ENCODE data around the gene STIP1. TPM values are rescaled to one million over a fixed set of nuclear protein-coding genes. Genes with fewer than 3 reads are reported as not detected.

The STIP1 gene
- total RNA-seq, 4 donors from 2014 or later = 53.5 to 100 (median 72.6) TPM

- TF ChIP-seq CTCF (IDR thresholded peaks at IDR 0.05; ENCODE audit: low read depth) = no peak
Observed at GRCh38 chr11:64230985-64231365, 45.0 kb downstream of the STIP1 start.

GRCh38 chr11:64231546-64231945 lies 45.6 kb downstream of the STIP1 start:
- TF ChIP-seq CTCF (IDR thresholded peaks at IDR 0.05; ENCODE audit: low read depth) = no peak

- TF ChIP-seq CTCF (IDR thresholded peaks at IDR 0.05; ENCODE audit: low read depth) = no peak
Observed at GRCh38 chr11:64232182-64232966, 46.4 kb downstream of the STIP1 start.

- no peak for TF ChIP-seq CTCF (IDR thresholded peaks at IDR 0.05; ENCODE audit: low read depth)
Observed at GRCh38 chr11:64232967-64233315, 47.0 kb downstream of the STIP1 start.

- TF ChIP-seq CTCF (IDR thresholded peaks at IDR 0.05; ENCODE audit: low read depth) = no peak
Observed at GRCh38 chr11:64233913-64234586, 48.1 kb downstream of the STIP1 start, which contains the start of gene VEGFB. Gene VEGFB, plus strand, starts transcription at chr11:64234584. Its CDS starts 250 bp downstream, at chr11:64234834.

- TF ChIP-seq CTCF (IDR thresholded peaks at IDR 0.05; ENCODE audit: low read depth) = no peak
Observed at GRCh38 chr11:64234647-64235379, 48.8 kb downstream of the STIP1 start.

All from subcutaneous adipose tissue (tissue), 4 donors.